Stomach (tissue), 4 donors: Measurements from ENCODE around the gene VIPAS39.

Source experiments
- EP300 ChIP-seq: sonication (generic); formaldehyde crosslinking; IDR thresholded peaks from one replicate; pipeline ENCODE4 v1.6.1; 2017; ENCODE audit warnings: antibody characterized with exemption
- POLR2A ChIP-seq, 4 donors: fragments of 450-650 bp; IDR thresholded peaks; one replicate each; pipeline ENCODE4 v1.6.1; 2016; ENCODE audit warnings: antibody characterized with exemption in 4 of 4, control low read depth in 2 of 4, mild to moderate bottlenecking in 1 of 4, moderate library complexity in 1 of 4
- POLR2AphosphoS5 ChIP-seq, 3 donors: sonication (generic); formaldehyde crosslinking; IDR thresholded peaks; one replicate each; pipeline ENCODE4 v1.6.1; 2016; ENCODE audit warnings: antibody characterized with exemption in 3 of 3
- TF ChIP-seq, protein P1 (sequence below), 7 experiments: fragments of 450-650 bp in 4 of 7; fragments of 200-600 bp in 3 of 7; sonication (generic) in 3 of 7; IDR thresholded peaks; one replicate each; pipeline ENCODE4 v1.5.1; 2016 to 2019; ENCODE audit warnings: antibody characterized with exemption in 7 of 7, control low read depth in 2 of 7, mild to moderate bottlenecking in 1 of 7

DNA sequence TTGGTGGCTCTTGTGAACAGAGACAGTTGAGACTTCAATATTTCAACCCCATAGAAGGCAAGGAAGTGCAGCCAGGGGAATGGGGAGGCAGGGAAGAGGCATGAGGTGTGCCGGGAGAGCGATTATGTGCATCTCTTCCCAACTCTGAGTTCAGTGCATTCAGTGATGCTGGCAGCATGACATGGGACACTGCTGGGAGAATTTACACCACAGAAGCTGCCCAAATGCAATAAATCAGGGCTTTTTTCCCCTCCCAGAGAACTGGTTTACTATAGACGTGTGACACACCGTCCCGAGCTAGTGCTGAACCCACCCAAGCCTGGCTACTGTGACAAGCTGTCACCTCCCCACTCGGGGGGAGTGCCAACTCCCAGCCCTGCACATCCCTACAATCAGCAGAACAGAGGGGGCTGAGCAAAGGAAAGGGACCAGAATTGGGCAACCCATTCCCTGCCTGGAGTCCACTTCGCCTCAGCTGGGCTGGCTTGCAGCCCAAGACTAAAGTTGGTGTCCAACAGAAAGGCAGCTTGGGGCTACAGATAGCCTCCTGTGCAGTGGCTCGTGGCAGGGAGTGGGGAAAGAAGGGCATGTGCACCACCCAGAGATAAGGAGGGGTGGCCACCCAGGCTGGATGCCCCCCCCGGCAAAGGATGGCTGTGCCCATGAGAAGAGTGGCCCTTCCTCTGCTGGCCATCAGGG, 17.2 kb upstream of the VIPAS39 start:
- no peak for TF ChIP-seq POLR2A (IDR thresholded peaks at IDR 0.05)
- TF ChIP-seq, protein P1, sequence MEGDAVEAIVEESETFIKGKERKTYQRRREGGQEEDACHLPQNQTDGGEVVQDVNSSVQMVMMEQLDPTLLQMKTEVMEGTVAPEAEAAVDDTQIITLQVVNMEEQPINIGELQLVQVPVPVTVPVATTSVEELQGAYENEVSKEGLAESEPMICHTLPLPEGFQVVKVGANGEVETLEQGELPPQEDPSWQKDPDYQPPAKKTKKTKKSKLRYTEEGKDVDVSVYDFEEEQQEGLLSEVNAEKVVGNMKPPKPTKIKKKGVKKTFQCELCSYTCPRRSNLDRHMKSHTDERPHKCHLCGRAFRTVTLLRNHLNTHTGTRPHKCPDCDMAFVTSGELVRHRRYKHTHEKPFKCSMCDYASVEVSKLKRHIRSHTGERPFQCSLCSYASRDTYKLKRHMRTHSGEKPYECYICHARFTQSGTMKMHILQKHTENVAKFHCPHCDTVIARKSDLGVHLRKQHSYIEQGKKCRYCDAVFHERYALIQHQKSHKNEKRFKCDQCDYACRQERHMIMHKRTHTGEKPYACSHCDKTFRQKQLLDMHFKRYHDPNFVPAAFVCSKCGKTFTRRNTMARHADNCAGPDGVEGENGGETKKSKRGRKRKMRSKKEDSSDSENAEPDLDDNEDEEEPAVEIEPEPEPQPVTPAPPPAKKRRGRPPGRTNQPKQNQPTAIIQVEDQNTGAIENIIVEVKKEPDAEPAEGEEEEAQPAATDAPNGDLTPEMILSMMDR (IDR thresholded peaks at IDR 0.05): no peak
- no peak for TF ChIP-seq EP300
- TF ChIP-seq POLR2AphosphoS5 (IDR thresholded peaks at IDR 0.05): no peak
